A549 (cell line): ENCODE data around the gene XRCC5.

ENCODE experiments used
- BCL3 ChIP-seq: fragments of >200 bp; sonication (Bioruptor Twin); formaldehyde crosslinking; IDR thresholded peaks from 3 replicates; pipeline ENCODE4 v1.6.1; 2016
- CBX2 ChIP-seq: fragments of 200-600 bp; sonication (generic); IDR thresholded peaks from 2 replicates; pipeline ENCODE4 v1.6.1; 2016; ENCODE audit warnings: low read depth, mild to moderate bottlenecking, borderline replicate concordance
- CEBPB ChIP-seq, 2 experiments: fragments of >200 bp in 1 of 2; sonication (Bioruptor Twin) in 1 of 2; formaldehyde crosslinking in 1 of 2; IDR thresholded peaks; 2 replicates each; pipeline ENCODE4 v1.6.1; 2012 to 2016
- CHD2 ChIP-seq: fragments of 150-350 bp; IDR thresholded peaks from 2 replicates; pipeline ENCODE4 v1.6.1; 2014; ENCODE audit warnings: low read length; ENCODE audit not compliant: partially characterized antibody
- CTCF ChIP-seq: fragments of >200 bp; sonication (Bioruptor Twin); formaldehyde crosslinking; IDR thresholded peaks from 3 replicates; pipeline ENCODE4 v1.5.1; 2016
- EHMT2 ChIP-seq: fragments of 200-600 bp; sonication (generic); IDR thresholded peaks from 2 replicates; pipeline ENCODE4 v1.6.1; 2016; ENCODE audit warnings: antibody characterized with exemption, low read depth, mild to moderate bottlenecking, moderate library complexity
- EP300 ChIP-seq, 2 experiments: fragments of >200 bp; sonication (Bioruptor Twin); formaldehyde crosslinking; IDR thresholded peaks; 2 replicates in 1 of 2; 3 replicates in 1 of 2; pipeline ENCODE4 v1.6.1; 2016 to 2017
- FOXS1 ChIP-seq: fragments of 250-450 bp; sonication (Bioruptor Pico); IDR thresholded peaks from 2 replicates; pipeline ENCODE4 v1.5.0; 2020; ENCODE audit warnings: mild to moderate bottlenecking, moderate library complexity
- POLR2A ChIP-seq: IDR thresholded peaks from 2 replicates; pipeline ENCODE4 v1.6.1; 2012; ENCODE audit warnings: mild to moderate bottlenecking, low read length
- RCOR1 ChIP-seq: fragments of 150-350 bp; IDR thresholded peaks from 2 replicates; pipeline ENCODE4 v1.6.1; 2014; ENCODE audit warnings: antibody characterized with exemption, low read length, low read depth
- REST ChIP-seq: fragments of 200-600 bp; sonication (generic); IDR thresholded peaks from 2 replicates; pipeline ENCODE4 v1.6.1; 2016; ENCODE audit warnings: antibody characterized with exemption, mild to moderate bottlenecking, moderate library complexity
- SMC3 ChIP-seq: fragments of >200 bp; sonication (Bioruptor Twin); formaldehyde crosslinking; IDR thresholded peaks from 3 replicates; pipeline ENCODE4 v1.6.1; 2018; ENCODE audit warnings: inconsistent platforms

GRCh38 chr2:216159144-216159543, 50.0 kb downstream of the XRCC5 start:
- TF ChIP-seq CTCF (no peak), POLR2A (no peak), EP300 (IDR thresholded peaks at IDR 0.05) (no peak), RCOR1 (no peak), CBX2 (no peak), BCL3 (no peak), CEBPB (IDR thresholded peaks at IDR 0.05) (no peak), SMC3 (no peak), FOXS1 (CRISPR knock-in tag) (no peak), EHMT2 (no peak), REST (no peak), CHD2 (no peak)
